ENCODE data around the gene GAREM1. TPM values are rescaled to one million over a fixed set of nuclear protein-coding genes. Genes with fewer than 3 reads are reported as not detected.

GAREM1 gene
- total RNA-seq, 1 donor from 2014 or later, result 5.1 TPM

DNA sequence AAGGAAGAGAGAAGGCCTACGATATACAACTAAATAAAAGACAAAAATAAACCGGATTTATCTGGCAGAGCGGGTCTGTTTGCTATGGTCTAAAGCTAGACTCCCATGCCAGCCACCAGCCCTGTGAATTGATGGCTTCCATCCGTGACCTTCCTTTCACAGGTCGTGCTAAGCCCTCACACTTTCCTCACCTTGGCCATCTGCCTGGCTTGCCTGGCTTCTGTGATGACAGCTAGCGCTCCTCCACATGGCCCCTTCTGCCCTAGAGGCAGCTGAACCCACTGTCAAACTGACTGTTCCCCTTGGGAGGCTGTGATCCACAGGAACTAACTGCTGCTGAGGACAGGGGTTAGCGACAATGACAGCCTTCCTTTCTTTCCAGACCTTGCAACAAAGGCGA, 32.5 kb downstream of the GAREM1 start:
- H3K27ac Mint-ChIP-seq, result no peak overlapping the region
- H3K27ac ChIP-seq, result no peak overlapping the region
- H3K4me2 ChIP-seq, result no peak overlapping the region
- H3K4me3 ChIP-seq, result no peak overlapping the region
- no peak overlapping the region for H2AFZ ChIP-seq (replicated peaks)
- peaks cover 9% of the 10 kb centered on the region for H3K4me1 ChIP-seq
- no peaks in the 10 kb centered on the region for H3F3A ChIP-seq (ENCODE audit: low read depth)
- H3K27me3 ChIP-seq, result no peaks in the 10 kb centered on the region
- no peaks in the 10 kb centered on the region for H3K36me3 ChIP-seq
- H3K4me1 Mint-ChIP-seq, result peaks cover 16% of the 10 kb centered on the region
- H3K27me3 Mint-ChIP-seq (ENCODE audit: insufficient read depth, low read depth), result no peaks in the 10 kb centered on the region
- H4K20me1 ChIP-seq (ENCODE audit: low read depth), result peaks cover 11% of the 10 kb centered on the region
- H3K79me2 ChIP-seq (ENCODE audit: low read depth), result peaks cover 34% of the 10 kb centered on the region
- H3K9me3 Mint-ChIP-seq, result peaks cover under 1% of the 10 kb centered on the region
- no peaks in the 10 kb centered on the region for H3K9me3 ChIP-seq (ENCODE audit: low read depth)
- no peak overlapping the region for H3K4me3 Mint-ChIP-seq
- no peak overlapping the region for H3K9ac ChIP-seq
- H3K36me3 Mint-ChIP-seq, result peaks cover 2% of the 10 kb centered on the region
- TF ChIP-seq EZH2 (IDR thresholded peaks at IDR 0.05) (no peak), EZH2phosphoT487 (IDR thresholded peaks at IDR 0.05) (no peak), CTCF (IDR thresholded peaks at IDR 0.05) (no peak)
- DNase-seq (ENCODE audit: low spot score), result no peak

- Mint-ChIP-seq H3K9me3 (peaks cover 9% of the 10 kb centered on the region), H3K27me3 (ENCODE audit: insufficient read depth, low read depth) (no peaks in the 10 kb centered on the region), H3K4me3 (no peak overlapping the region), H3K27ac (no peak overlapping the region), H3K4me1 (peaks cover 16% of the 10 kb centered on the region), H3K36me3 (peaks cover 9% of the 10 kb centered on the region)
- H3K27me3 ChIP-seq, result no peaks in the 10 kb centered on the region
- no peak overlapping the region for H3K9ac ChIP-seq
- TF ChIP-seq EZH2 (IDR thresholded peaks at IDR 0.05) (no peak), CTCF (IDR thresholded peaks at IDR 0.05) (no peak), EZH2phosphoT487 (IDR thresholded peaks at IDR 0.05) (no peak)
- H3K79me2 ChIP-seq (ENCODE audit: low read depth), result peaks cover 25% of the 10 kb centered on the region
- no peak overlapping the region for H3K4me3 ChIP-seq
- peaks cover 9% of the 10 kb centered on the region for H3K4me1 ChIP-seq
- no peak overlapping the region for H2AFZ ChIP-seq (replicated peaks)
- no peak for DNase-seq (ENCODE audit: low spot score)
- H4K20me1 ChIP-seq (ENCODE audit: low read depth), result peaks cover 11% of the 10 kb centered on the region
- H3K36me3 ChIP-seq, result peaks cover 2% of the 10 kb centered on the region
- no peaks in the 10 kb centered on the region for H3K9me3 ChIP-seq (ENCODE audit: low read depth)
- H3F3A ChIP-seq (ENCODE audit: low read depth), result no peaks in the 10 kb centered on the region
- H3K4me2 ChIP-seq, result no peak overlapping the region
- no peak overlapping the region for H3K27ac ChIP-seq
Measured at GRCh38 chr18:32437100-32437834, 33.4 kb downstream of the GAREM1 start.

- Histone ChIP-seq H3K4me1 (no peaks in the 10 kb centered on the region), H4K20me1 (ENCODE audit: low read depth) (peaks cover 11% of the 10 kb centered on the region), H3K9me3 (ENCODE audit: low read depth) (peaks cover 6% of the 10 kb centered on the region), H3K4me2 (no peak overlapping the region), H3K27me3 (no peaks in the 10 kb centered on the region), H3K79me2 (ENCODE audit: low read depth) (peaks cover 19% of the 10 kb centered on the region), H3K36me3 (peaks cover 9% of the 10 kb centered on the region), H3K9ac (no peak overlapping the region), H2AFZ (replicated peaks) (no peak overlapping the region), H3F3A (ENCODE audit: low read depth) (no peaks in the 10 kb centered on the region), H3K27ac (no peak overlapping the region), H3K4me3 (no peak overlapping the region)
- DNase-seq (ENCODE audit: low spot score), result no peak
- peaks cover 10% of the 10 kb centered on the region for H3K4me1 Mint-ChIP-seq
- H3K9me3 Mint-ChIP-seq, result peaks cover 19% of the 10 kb centered on the region
- peaks cover 14% of the 10 kb centered on the region for H3K36me3 Mint-ChIP-seq
- no peak overlapping the region for H3K4me3 Mint-ChIP-seq
- no peaks in the 10 kb centered on the region for H3K27me3 Mint-ChIP-seq (ENCODE audit: insufficient read depth, low read depth)
- H3K27ac Mint-ChIP-seq, result no peak overlapping the region
- TF ChIP-seq EZH2phosphoT487 (IDR thresholded peaks at IDR 0.05), result peak; percentile 47
- TF ChIP-seq EZH2 (IDR thresholded peaks at IDR 0.05), result no peak
Measured at GRCh38 chr18:32435631-32436500, 34.8 kb downstream of the GAREM1 start.

All from neural progenitor cell (in vitro differentiated cells).